Measurements from ENCODE around the gene OR52E1. TPM values are rescaled to one million over a fixed set of nuclear protein-coding genes. Genes with fewer than 3 reads are reported as not detected.
A peak's percentile ranks its signal among the peaks of the same experiment; 100 is the strongest.
"Not testable (repeated sequence)": the region's sequence is repeated elsewhere in the genome, so short reads cannot be mapped to it uniquely, and the experiment has no call there.

Gene OR52E1
- total RNA-seq (2014; rRNA removed; shearing (Covaris generic)), result not detected in 2 replicates
- not detected in 2 replicates for polyA plus RNA-seq (2015; cell fraction: cytosol; rRNA removed)
- polyA plus RNA-seq (2015; cell fraction: nucleus; rRNA removed), result not detected in 2 replicates

GRCh38 chr11:5069272-5069671 is at the start of gene OR52E1:
OR52E1 (plus strand) TSS chr11:5069572.
- in situ Hi-C loops (cut with HindIII; ENCODE audit: low pct_unique_long_range_greater_than_20kb, low sequenced_read_pairs), result no loop called here
- no peak for DNase-seq (ENCODE audit: low read depth, low spot score)

GRCh38 chr11:5021996-5022395 is 47.4 kb upstream of the OR52E1 start:
- in situ Hi-C loops (cut with HindIII; ENCODE audit: low pct_unique_long_range_greater_than_20kb, low sequenced_read_pairs), result no loop called here

GRCh38 chr11:5036669-5037068 is 32.7 kb upstream of the OR52E1 start:
- DNase-seq (ENCODE audit: low read depth, low spot score), result no peak
- in situ Hi-C loops (cut with HindIII; ENCODE audit: low pct_unique_long_range_greater_than_20kb, low sequenced_read_pairs), result no loop called here

More at GRCh38 chr11:5021996-5022395, 47.4 kb upstream of the OR52E1 start:
- DNase-seq (ENCODE audit: low read depth, low spot score), result no peak

- in situ Hi-C loops (cut with HindIII; ENCODE audit: low pct_unique_long_range_greater_than_20kb, low sequenced_read_pairs), result no loop called here
- DNase-seq (ENCODE audit: low read depth, low spot score), result no peak
Observed at GRCh38 chr11:5037926-5038325, 31.4 kb upstream of the OR52E1 start.

- in situ Hi-C loops (cut with HindIII; ENCODE audit: low pct_unique_long_range_greater_than_20kb, low sequenced_read_pairs), result no loop called here
- DNase-seq (ENCODE audit: low read depth, low spot score), result no peak
Observed at GRCh38 chr11:5038341-5038740, 31.0 kb upstream of the OR52E1 start.

- in situ Hi-C loops (cut with HindIII; ENCODE audit: low pct_unique_long_range_greater_than_20kb, low sequenced_read_pairs), result no loop called here
- no peak for DNase-seq (ENCODE audit: low read depth, low spot score)
Observed at GRCh38 chr11:5040876-5041275, 28.5 kb upstream of the OR52E1 start.

GRCh38 chr11:5042091-5042490 is 27.3 kb upstream of the OR52E1 start:
- in situ Hi-C loops (cut with HindIII; ENCODE audit: low pct_unique_long_range_greater_than_20kb, low sequenced_read_pairs), result no loop called here
- no peak for DNase-seq (ENCODE audit: low read depth, low spot score)

- no peak for DNase-seq (ENCODE audit: low read depth, low spot score)
- in situ Hi-C loops (cut with HindIII; ENCODE audit: low pct_unique_long_range_greater_than_20kb, low sequenced_read_pairs), result no loop called here
Observed at GRCh38 chr11:5043380-5043779, 26.0 kb upstream of the OR52E1 start.

- in situ Hi-C loops (cut with HindIII; ENCODE audit: low pct_unique_long_range_greater_than_20kb, low sequenced_read_pairs), result no loop called here
- no peak for DNase-seq (ENCODE audit: low read depth, low spot score)
Observed at GRCh38 chr11:5046226-5046625, 23.1 kb upstream of the OR52E1 start, which contains the start of gene OR52J3. OR52J3 (plus strand) TSS chr11:5046526; CDS start chr11:5046526, 0 bp downstream.

- in situ Hi-C loops (cut with HindIII; ENCODE audit: low pct_unique_long_range_greater_than_20kb, low sequenced_read_pairs), result no loop called here
- DNase-seq (ENCODE audit: low read depth, low spot score), result no peak
Observed at GRCh38 chr11:5046754-5047330, 22.5 kb upstream of the OR52E1 start.

GRCh38 chr11:5058679-5059078 is 10.7 kb upstream of the OR52E1 start:
- in situ Hi-C loops (cut with HindIII; ENCODE audit: low pct_unique_long_range_greater_than_20kb, low sequenced_read_pairs); DNase-seq (ENCODE audit: low read depth, low spot score): not testable (repeated sequence)

GRCh38 chr11:5059391-5059790 is 10.0 kb upstream of the OR52E1 start, which contains the start of gene OR52E2:
OR52E2 (minus strand) TSS chr11:5059627; CDS start chr11:5059627, 0 bp downstream.
- in situ Hi-C loops (cut with HindIII; ENCODE audit: low pct_unique_long_range_greater_than_20kb, low sequenced_read_pairs), result no loop called here
- no peak for DNase-seq (ENCODE audit: low read depth, low spot score)

- DNase-seq (ENCODE audit: low read depth, low spot score), result no peak
- in situ Hi-C loops (cut with HindIII; ENCODE audit: low pct_unique_long_range_greater_than_20kb, low sequenced_read_pairs), result no loop called here
Observed at GRCh38 chr11:5065027-5065426, 4.3 kb upstream of the OR52E1 start.

GRCh38 chr11:5071799-5072198 is 2.4 kb downstream of the OR52E1 start:
- DNase-seq (ENCODE audit: low read depth, low spot score), result peak; percentile 2
- in situ Hi-C loops (cut with HindIII; ENCODE audit: low pct_unique_long_range_greater_than_20kb, low sequenced_read_pairs), result no loop called here

GRCh38 chr11:5081405-5081804 is 12.0 kb downstream of the OR52E1 start:
- no peak for DNase-seq (ENCODE audit: low read depth, low spot score)
- in situ Hi-C loops (cut with HindIII; ENCODE audit: low pct_unique_long_range_greater_than_20kb, low sequenced_read_pairs), result no loop called here

- in situ Hi-C loops (cut with HindIII; ENCODE audit: low pct_unique_long_range_greater_than_20kb, low sequenced_read_pairs), result no loop called here
- DNase-seq (ENCODE audit: low read depth, low spot score), result no peak
Observed at GRCh38 chr11:5083602-5084001, 14.2 kb downstream of the OR52E1 start.

- DNase-seq (ENCODE audit: low read depth, low spot score), result no peak
- in situ Hi-C loops (cut with HindIII; ENCODE audit: low pct_unique_long_range_greater_than_20kb, low sequenced_read_pairs), result no loop called here
Observed at GRCh38 chr11:5088556-5088955, 19.2 kb downstream of the OR52E1 start.

GRCh38 chr11:5090668-5091067 is 21.3 kb downstream of the OR52E1 start:
- DNase-seq (ENCODE audit: low read depth, low spot score), result no peak
- in situ Hi-C loops (cut with HindIII; ENCODE audit: low pct_unique_long_range_greater_than_20kb, low sequenced_read_pairs), result no loop called here

- no peak for DNase-seq (ENCODE audit: low read depth, low spot score)
- in situ Hi-C loops (cut with HindIII; ENCODE audit: low pct_unique_long_range_greater_than_20kb, low sequenced_read_pairs), result no loop called here
Observed at GRCh38 chr11:5092821-5093585, 23.6 kb downstream of the OR52E1 start.

Measured in SK-MEL-5 (cell line).